GM12878 (cell line): ENCODE data around the gene TCOF1. TPM values are rescaled to one million over a fixed set of nuclear protein-coding genes. Genes with fewer than 3 reads are reported as not detected.

Experiments
- ATAC-seq: fragments of 200-7000 bp; cut with Tn5 transposase; 3 replicates; pipeline ENCODE4 v1.9.1; 2020; ENCODE audit warnings: mild to moderate bottlenecking, moderate library complexity
- BruUV-seq: library from RNA; stranded (reverse); fragments of 400-500 nt; replicated peaks from 2 replicates; lab custom pipeline; 2021; lab: Mats Ljungman, UMichigan
- CTCF ChIA-PET: fragments of 300-600 bp; sonication (Branson Sonifier 250); formaldehyde crosslinking; extraction: SDS; loops from one replicate; lab custom pipeline; 2021; ENCODE audit warnings: inconsistent platforms; lab: Yijun Ruan, JAX
- POLR2A ChIA-PET: fragments of 350-600 bp; formaldehyde crosslinking; extraction: SDS; loops from one replicate; lab custom pipeline; 2021; ENCODE audit warnings: inconsistent platforms; lab: Charles Lee
- RAD21 ChIA-PET: fragments of 300-600 bp; sonication (Branson Sonifier 250); formaldehyde crosslinking; loops from one replicate; lab custom pipeline; 2023; ENCODE audit warnings: antibody characterized with exemption; ENCODE audit not compliant: unreplicated experiment; lab: Charles Lee
- SMC1A ChIA-PET: fragments of 300-600 bp; sonication (Branson Sonifier 250); formaldehyde crosslinking; loops from one replicate; lab custom pipeline; 2023; ENCODE audit not compliant: unreplicated experiment, uncharacterized antibody; lab: Charles Lee
- DNase-seq: peaks from one replicate; pipeline ENCODE4 v3.0.0-alpha.2; 2011; ENCODE audit warnings: low read depth, low spot score
- FAIRE-seq: peaks from 3 replicates; lab custom pipeline; 2011; peaks lifted over from hg19 to GRCh38; lab: Jason Lieb, UNC
- H2AFZ ChIP-seq: 2 replicates; pipeline ENCODE4 v1.6.0; 2011; ENCODE audit warnings: low read depth, low read length, control low read depth; ENCODE audit not compliant: control insufficient read depth
- H3K27ac ChIP-seq: 2 replicates; pipeline ENCODE4 v1.5.1; 2011; ENCODE audit warnings: control low read depth; ENCODE audit not compliant: control insufficient read depth, insufficient read depth
- H3K27me3 ChIP-seq, 2 experiments: replicated peaks in 1 of 2; 2 replicates each; pipeline versions ENCODE4 v1.6.0 to v1.6.1; 2011; ENCODE audit warnings: low read length in 1 of 2; ENCODE audit not compliant: control insufficient read depth in 2 of 2, insufficient read depth in 2 of 2
- H3K36me3 ChIP-seq, 2 experiments: 2 replicates each; pipeline ENCODE4 v1.5.1; 2011; ENCODE audit warnings: low read length in 1 of 2; ENCODE audit not compliant: control insufficient read depth in 2 of 2, insufficient read depth in 2 of 2
- H3K4me1 ChIP-seq: 2 replicates; pipeline ENCODE4 v1.6.1; 2011; ENCODE audit warnings: mild to moderate bottlenecking, low read length, moderate library complexity, mixed read lengths; ENCODE audit not compliant: control insufficient read depth, insufficient read depth
- H3K4me2 ChIP-seq: 2 replicates; pipeline ENCODE4 v1.6.0; 2011; ENCODE audit warnings: control low read depth; ENCODE audit not compliant: control insufficient read depth, insufficient read depth
- H3K4me3 ChIP-seq: fragments of 200-600 bp; sonication (generic); 2 replicates; pipeline ENCODE4 v1.5.1; 2016
- H3K79me2 ChIP-seq: 2 replicates; pipeline ENCODE4 v1.6.0; 2011; ENCODE audit warnings: low read length; ENCODE audit not compliant: control insufficient read depth, insufficient read depth
- H3K9ac ChIP-seq: 2 replicates; pipeline ENCODE4 v1.8.0; 2011; ENCODE audit warnings: low read length, control low read depth, mixed read lengths; ENCODE audit not compliant: control insufficient read depth, insufficient read depth
- H3K9me3 ChIP-seq: replicated peaks from 3 replicates; pipeline ENCODE4 v1.5.1; 2011; ENCODE audit warnings: mild to moderate bottlenecking, low read length; ENCODE audit not compliant: control insufficient read depth, insufficient read depth
- H4K20me1 ChIP-seq: 2 replicates; pipeline ENCODE4 v1.6.0; 2011; ENCODE audit not compliant: control insufficient read depth, insufficient read depth
- CBX5 ChIP-seq: sonication (generic); IDR thresholded peaks from 2 replicates; pipeline ENCODE4 v1.6.1; 2016; ENCODE audit warnings: low read depth, moderate library complexity, mild to moderate bottlenecking, inconsistent platforms
- GABPA ChIP-seq: IDR thresholded peaks from 2 replicates; pipeline ENCODE4 v1.6.1; 2014; ENCODE audit warnings: antibody characterized with exemption, low read depth, mild to moderate bottlenecking, inconsistent platforms
- HCFC1 ChIP-seq: fragments of 150-350 bp; IDR thresholded peaks from 2 replicates; pipeline ENCODE4 v1.6.1; 2014; ENCODE audit warnings: low read length
- KLF5 ChIP-seq: fragments of 450-650 bp; IDR thresholded peaks from 2 replicates; pipeline ENCODE4 v1.6.1; 2014; ENCODE audit warnings: mild to moderate bottlenecking; ENCODE audit not compliant: partially characterized antibody
- NKRF ChIP-seq: fragments of 450-650 bp; conservative IDR thresholded peaks from 2 replicates; pipeline ENCODE4 v1.6.1; 2017; ENCODE audit warnings: mild to moderate bottlenecking, moderate library complexity
- POU2F2 ChIP-seq: IDR thresholded peaks from 3 replicates; pipeline ENCODE4 v1.6.1; 2011; ENCODE audit warnings: low read depth, mild to moderate bottlenecking, low read length, borderline replicate concordance
- TAF1 ChIP-seq: IDR thresholded peaks from 2 replicates; pipeline ENCODE4 v1.6.1; 2011; ENCODE audit warnings: mild to moderate bottlenecking, low read depth, low read length, borderline replicate concordance
- ZNF207 ChIP-seq: fragments of 450-650 bp; IDR thresholded peaks from 2 replicates; pipeline ENCODE4 v1.6.1; 2014; ENCODE audit warnings: antibody characterized with exemption, mild to moderate bottlenecking, borderline replicate concordance
- WGBS: methylation state at CpG from one replicate; pipeline ENCODE4 v1.1.6; 2016; ENCODE audit warnings: low lambda C conversion rate; ENCODE audit not compliant: insufficient replicate concordance, insufficient coverage; ENCODE audit errors: missing lambda C conversion rate; 5-methylcytosine and 5-hydroxymethylcytosine counted together
- in situ Hi-C: fragments of 300-500 bp; cut with MboI; formaldehyde crosslinking; loops from 9 replicates; pipeline ENCODE4 v1.14.3; 2018; ENCODE audit warnings: mixed read lengths
- intact Hi-C: fragments of 100-400 bp; cut with micrococcal nuclease; formaldehyde crosslinking; loops from one replicate; pipeline ENCODE4 v1.14.2; 2022; ENCODE audit not compliant: unreplicated experiment
- polyA plus RNA-seq, 11 experiments: library from polyadenylated mRNA; depleted of rRNA in 4 of 11; unstranded in 6 of 11; stranded (reverse) in 5 of 11; fragments of >200 nt; fragmentation: Nextera tagmentation in 4 of 11; fragmentation: Illumina TruSeq in 1 of 11; extraction: Ambion mirVana in 4 of 11; extraction: Trizol in 1 of 11; gene quantifications; 1 replicate in 1 of 11; 2 replicates in 10 of 11; pipeline versions ENCODE4 v1.2.1 to v1.2.3, GENCODE V29; 2011 to 2016; ENCODE audit warnings: inconsistent platforms in 2 of 11, missing spikeins in 2 of 11, low read depth in 1 of 11
- total RNA-seq, 4 experiments: library from RNA; depleted of rRNA in 3 of 4; stranded (reverse); fragments of >200 nt in 3 of 4; fragmentation: Illumina TruSeq in 1 of 4; extraction: Trizol in 1 of 4; gene quantifications; 2 replicates each; pipeline versions ENCODE4 v1.2.1 to v1.2.3, GENCODE V29; 2013 to 2021
- TF ChIP-seq, protein P1 (sequence below): fragments of 450-650 bp; IDR thresholded peaks from 2 replicates; pipeline ENCODE4 v1.6.1; 2016; ENCODE audit warnings: mild to moderate bottlenecking, moderate library complexity, borderline replicate concordance
- TF ChIP-seq, protein P2 (sequence below): IDR thresholded peaks from 2 replicates; pipeline ENCODE4 v1.6.1; 2011; ENCODE audit warnings: low read depth, low read length, improper control_type of control experiment, borderline replicate concordance

TCOF1 gene
- total and polyA plus RNA-seq, 10 of the 15 experiments (the other 5 are each of a cell fraction or from before 2014, with no cell fraction given): 8.7 to 83.9 (median 38.9) TPM

GRCh38 chr5:150428978-150429377, 71.5 kb downstream of the TCOF1 start:
- intact Hi-C loops (no loop called here), in situ Hi-C loops (no loop called here)
- ATAC-seq (no peak), DNase-seq (no peak), FAIRE-seq (no peak)
- SMC1A ChIA-PET: interaction anchor here (0.6 to 1.7 kb wide), 4 partner anchors 11 to 22 kb away, joined by 3 to 8 read pairs (median 6); no protein-coding TSS in a partner anchor
- no peak overlapping the region for H3K9ac ChIP-seq
- H4K20me1 ChIP-seq: no peaks in the 10 kb centered on the region
- RAD21 ChIA-PET: interaction anchor here (0.6 to 1.6 kb wide), 4 partner anchors 14 to 18 kb away, joined by 3 to 5 read pairs (median 4); partner anchors contain the start of gene CD74
- TF ChIP-seq POU2F2: no peak
- no peak for TF ChIP-seq HCFC1
- no peak for TF ChIP-seq KLF5
- no peak for TF ChIP-seq CBX5
- no peak for TF ChIP-seq GABPA
- TF ChIP-seq, protein P1, sequence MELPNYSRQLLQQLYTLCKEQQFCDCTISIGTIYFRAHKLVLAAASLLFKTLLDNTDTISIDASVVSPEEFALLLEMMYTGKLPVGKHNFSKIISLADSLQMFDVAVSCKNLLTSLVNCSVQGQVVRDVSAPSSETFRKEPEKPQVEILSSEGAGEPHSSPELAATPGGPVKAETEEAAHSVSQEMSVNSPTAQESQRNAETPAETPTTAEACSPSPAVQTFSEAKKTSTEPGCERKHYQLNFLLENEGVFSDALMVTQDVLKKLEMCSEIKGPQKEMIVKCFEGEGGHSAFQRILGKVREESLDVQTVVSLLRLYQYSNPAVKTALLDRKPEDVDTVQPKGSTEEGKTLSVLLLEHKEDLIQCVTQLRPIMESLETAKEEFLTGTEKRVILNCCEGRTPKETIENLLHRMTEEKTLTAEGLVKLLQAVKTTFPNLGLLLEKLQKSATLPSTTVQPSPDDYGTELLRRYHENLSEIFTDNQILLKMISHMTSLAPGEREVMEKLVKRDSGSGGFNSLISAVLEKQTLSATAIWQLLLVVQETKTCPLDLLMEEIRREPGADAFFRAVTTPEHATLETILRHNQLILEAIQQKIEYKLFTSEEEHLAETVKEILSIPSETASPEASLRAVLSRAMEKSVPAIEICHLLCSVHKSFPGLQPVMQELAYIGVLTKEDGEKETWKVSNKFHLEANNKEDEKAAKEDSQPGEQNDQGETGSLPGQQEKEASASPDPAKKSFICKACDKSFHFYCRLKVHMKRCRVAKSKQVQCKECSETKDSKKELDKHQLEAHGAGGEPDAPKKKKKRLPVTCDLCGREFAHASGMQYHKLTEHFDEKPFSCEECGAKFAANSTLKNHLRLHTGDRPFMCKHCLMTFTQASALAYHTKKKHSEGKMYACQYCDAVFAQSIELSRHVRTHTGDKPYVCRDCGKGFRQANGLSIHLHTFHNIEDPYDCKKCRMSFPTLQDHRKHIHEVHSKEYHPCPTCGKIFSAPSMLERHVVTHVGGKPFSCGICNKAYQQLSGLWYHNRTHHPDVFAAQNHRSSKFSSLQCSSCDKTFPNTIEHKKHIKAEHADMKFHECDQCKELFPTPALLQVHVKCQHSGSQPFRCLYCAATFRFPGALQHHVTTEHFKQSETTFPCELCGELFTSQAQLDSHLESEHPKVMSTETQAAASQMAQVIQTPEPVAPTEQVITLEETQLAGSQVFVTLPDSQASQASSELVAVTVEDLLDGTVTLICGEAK: no peak
- no peak for TF ChIP-seq NKRF
- TF ChIP-seq TAF1: no peak
- TF ChIP-seq, protein P2, sequence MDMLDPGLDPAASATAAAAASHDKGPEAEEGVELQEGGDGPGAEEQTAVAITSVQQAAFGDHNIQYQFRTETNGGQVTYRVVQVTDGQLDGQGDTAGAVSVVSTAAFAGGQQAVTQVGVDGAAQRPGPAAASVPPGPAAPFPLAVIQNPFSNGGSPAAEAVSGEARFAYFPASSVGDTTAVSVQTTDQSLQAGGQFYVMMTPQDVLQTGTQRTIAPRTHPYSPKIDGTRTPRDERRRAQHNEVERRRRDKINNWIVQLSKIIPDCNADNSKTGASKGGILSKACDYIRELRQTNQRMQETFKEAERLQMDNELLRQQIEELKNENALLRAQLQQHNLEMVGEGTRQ: no peak
- TF ChIP-seq ZNF207: no peak
- H3K36me3 ChIP-seq: no peaks in the 10 kb centered on the region
- peaks cover 7% of the 10 kb centered on the region for H3K4me1 ChIP-seq
- no peak overlapping the region for H3K27ac ChIP-seq
- WGBS: 67% methylated on average over 4 of the region's 5 CpGs
- H3K4me3 ChIP-seq: no peak overlapping the region
- POLR2A ChIA-PET: interaction anchor here (1.4 to 2.9 kb wide), 4 partner anchors 9 to 30 kb away, joined by 4 to 37 read pairs (median 4); partner anchors contain the start of gene CD74
- no TSS peak for BruUV-seq
- CTCF ChIA-PET: interaction anchor here (1.4 to 2.4 kb wide), 3 partner anchors 9 to 29 kb away, joined by 5 to 13 read pairs (median 7); no protein-coding TSS in a partner anchor
- H3K9me3 ChIP-seq: no peaks in the 10 kb centered on the region
- no peak overlapping the region for H2AFZ ChIP-seq
- no peaks in the 10 kb centered on the region for H3K79me2 ChIP-seq
- no peaks in the 10 kb centered on the region for H3K27me3 ChIP-seq
- H3K4me2 ChIP-seq: no peak overlapping the region
